ENCODE results near the gene CXCL8. TPM values are rescaled to one million over a fixed set of nuclear protein-coding genes. Genes with fewer than 3 reads are reported as not detected.

The CXCL8 gene
- total and polyA plus RNA-seq, 2 of the 8 experiments (the other 6 are each of a cell fraction or from before 2014, with no cell fraction given): not detected

GRCh38 chr4:73759357-73759756, 19.0 kb downstream of the CXCL8 start:
- no peak overlapping the region for H3K14ac ChIP-seq (ENCODE audit: insufficient read length)
- H3K79me2 ChIP-seq (ENCODE audit: control insufficient read depth in 1 of 2, insufficient read depth in 2 of 2, low read length in 2 of 2): no peaks in the 10 kb centered on the region
- H3K9me3 ChIP-seq (ENCODE audit: insufficient read depth in 2 of 2, low read depth in 1 of 2, low read length in 1 of 2): no peaks in the 10 kb centered on the region
- no peak overlapping the region for H3K56ac ChIP-seq (replicated peaks; ENCODE audit: insufficient read length, low read depth, low read length)
- H3K18ac ChIP-seq (ENCODE audit: extremely low read depth, low read length): no peak overlapping the region
- no peak overlapping the region for H3K4me2 ChIP-seq (ENCODE audit: insufficient read depth in 1 of 2, low read depth in 2 of 2, low read length in 2 of 2)
- H3K4me3 ChIP-seq (ENCODE audit: extremely low read depth in 1 of 4, insufficient read depth in 2 of 4, low read depth in 3 of 4, low read length in 4 of 4): no peak overlapping the region
- DNase-seq (ENCODE audit: low read depth in 1 of 2, low spot score in 2 of 2): no peak
- H3K4ac ChIP-seq (replicated peaks; ENCODE audit: insufficient read length, low read depth, low read length): no peak overlapping the region
- WGBS, 2 experiments (ENCODE audit: extremely low coverage in 1 of 2, insufficient coverage in 1 of 2, insufficient read length in 1 of 2, insufficient replicate concordance in 2 of 2, low coverage in 1 of 2, low lambda C conversion rate in 2 of 2, missing lambda C conversion rate in 1 of 2): 91% methylated on average over 2 of the region's 2 CpGs; no CpG with 5 or more reads in 1 of the 2 experiments
- no peak overlapping the region for H4K8ac ChIP-seq (ENCODE audit: extremely low read depth, insufficient read depth, low read length)
- no peak overlapping the region for H2BK120ac ChIP-seq (replicated peaks; ENCODE audit: low read depth, low read length)
- no peak overlapping the region for H2BK12ac ChIP-seq (ENCODE audit: low read depth, low read length)
- no peak overlapping the region for H4K91ac ChIP-seq (replicated peaks; ENCODE audit: insufficient read length, low read length)
- H3K27me3 ChIP-seq (replicated peaks in 1 of 4; ENCODE audit: control insufficient read depth in 3 of 4, extremely low read depth in 1 of 4, insufficient read depth in 3 of 4, low read length in 3 of 4): no peaks in the 10 kb centered on the region
- H3K4me1 ChIP-seq (replicated peaks in 1 of 4; ENCODE audit: control insufficient read depth in 3 of 4, insufficient read depth in 4 of 4, low read length in 3 of 4): no peaks in the 10 kb centered on the region
- H4K5ac ChIP-seq (ENCODE audit: insufficient read length, low read depth, low read length): no peak overlapping the region
- H3K23me2 ChIP-seq (ENCODE audit: low read depth, low read length): no peaks in the 10 kb centered on the region
- CTCF ChIA-PET (ENCODE audit: partially characterized antibody): interaction anchor here (2.0 kb wide), 1 partner anchor 30 kb away, joined by 8 read pairs; no protein-coding TSS in a partner anchor
- no peaks in the 10 kb centered on the region for H3K36me3 ChIP-seq (ENCODE audit: control insufficient read depth in 2 of 4, insufficient read depth in 4 of 4, low read length in 3 of 4)
- no peak overlapping the region for H2BK20ac ChIP-seq (ENCODE audit: low read length)
- H2AK5ac ChIP-seq (ENCODE audit: low read depth, low read length): no peak overlapping the region
- H3K27ac ChIP-seq (ENCODE audit: low read depth, low read length): no peak overlapping the region
- H3K23ac ChIP-seq (ENCODE audit: insufficient read length): no peak overlapping the region
- no peak overlapping the region for H2BK5ac ChIP-seq (ENCODE audit: low read depth, low read length)
- no peak overlapping the region for H2BK15ac ChIP-seq (ENCODE audit: low read length)
- H3K79me1 ChIP-seq (ENCODE audit: low read depth, low read length): no peaks in the 10 kb centered on the region
- POLR2A ChIA-PET (ENCODE audit: partially characterized antibody): no interaction called here
- H4K20me1 ChIP-seq (replicated peaks in 1 of 2; ENCODE audit: control insufficient read depth in 1 of 2, insufficient read depth in 2 of 2, low read length in 2 of 2): no peaks in the 10 kb centered on the region
- FAIRE-seq: no peak
- H2AFZ ChIP-seq (ENCODE audit: low read length): no peak overlapping the region
- H3K9ac ChIP-seq (replicated peaks in 1 of 4; ENCODE audit: extremely low read depth in 1 of 4, low read depth in 3 of 4, low read length in 3 of 4): no peak overlapping the region
- TF ChIP-seq RFX5 (IDR thresholded peaks at IDR 0.05; ENCODE audit: borderline replicate concordance, low read depth, low read length) (no peak), BACH1 (IDR thresholded peaks at IDR 0.05; ENCODE audit: low read length) (no peak), CBX8 (IDR thresholded peaks at IDR 0.05; ENCODE audit: borderline replicate concordance, low read depth, low read length) (no peak), SRF (IDR thresholded peaks at IDR 0.05; ENCODE audit: low read depth, low read length) (no peak), BRCA1 (IDR thresholded peaks at IDR 0.05; ENCODE audit: low read depth, low read length) (no peak), GTF2F1 (IDR thresholded peaks at IDR 0.05; ENCODE audit: borderline replicate concordance, low read depth, low read length) (no peak), SP4 (IDR thresholded peaks at IDR 0.05; ENCODE audit: low read length) (no peak), CTCF (IDR thresholded peaks at IDR 0.05; ENCODE audit: control extremely low read depth in 1 of 3, insufficient read depth in 1 of 3, low read depth in 1 of 3, low read length in 3 of 3) (no peak), EP300 (IDR thresholded peaks at IDR 0.05; ENCODE audit: borderline replicate concordance in 1 of 2, low read depth in 2 of 2, low read length in 2 of 2) (no peak), JUND (IDR thresholded peaks at IDR 0.05; ENCODE audit: low read length) (no peak), BCL11A (IDR thresholded peaks at IDR 0.05; ENCODE audit: low read depth in 2 of 2, low read length in 2 of 2) (no peak), TAF1 (IDR thresholded peaks at IDR 0.05; ENCODE audit: low read depth, low read length) (no peak), CBX5 (IDR thresholded peaks at IDR 0.05; ENCODE audit: low read depth, low read length) (no peak)

All from H1 (cell line).